Cardiac muscle cell (in vitro differentiated cells and primary cell): ENCODE results near the gene EFCAB11. TPM values are rescaled to one million over a fixed set of nuclear protein-coding genes. Genes with fewer than 3 reads are reported as not detected.

Source experiments
- DNase-seq, 2 donors: peaks; one replicate each; pipeline versions ENCODE4 v3.0.0 to v3.0.0-alpha.2; 2010 to 2017; ENCODE audit warnings: low read depth in 1 of 2, low spot score in 1 of 2
- H3K27ac ChIP-seq: fragments of 200-600 bp; sonication (generic); 2 replicates; pipeline ENCODE4 v1.5.1; 2016
- H3K27me3 ChIP-seq: fragments of 200-600 bp; sonication (generic); 2 replicates; pipeline ENCODE4 v1.6.0; 2016; ENCODE audit warnings: control low read depth
- H3K36me3 ChIP-seq: fragments of 200-600 bp; sonication (generic); 2 replicates; pipeline ENCODE4 v1.5.1; 2016; ENCODE audit warnings: control low read depth
- H3K4me1 ChIP-seq: fragments of 200-600 bp; sonication (generic); 2 replicates; pipeline ENCODE4 v1.8.1; 2017; ENCODE audit warnings: low read depth, mild to moderate bottlenecking, mixed run types
- H3K4me3 ChIP-seq: fragments of 200-600 bp; sonication (generic); 2 replicates; pipeline ENCODE4 v1.5.1; 2016; ENCODE audit warnings: mild to moderate bottlenecking
- H3K9me3 ChIP-seq: fragments of 200-600 bp; sonication (generic); 2 replicates; pipeline ENCODE4 v1.5.1; 2017; ENCODE audit warnings: low read depth, mild to moderate bottlenecking, control low read depth
- polyA plus RNA-seq: library from polyadenylated mRNA; unstranded; fragments of >200 nt; fragmentation: Nextera tagmentation; extraction: Ambion mirVana; gene quantifications from 2 replicates; pipeline ENCODE4 v1.2.1, GENCODE V29; 2016
- total RNA-seq: library from RNA; depleted of rRNA; stranded (reverse); fragments of >200 nt; gene quantifications from 2 replicates; pipeline ENCODE4 v1.2.3, GENCODE V29; 2016
- TF ChIP-seq, protein P1 (sequence below): IDR thresholded peaks from 2 replicates; pipeline ENCODE4 v1.5.1; 2012; ENCODE audit warnings: low read depth, mild to moderate bottlenecking, low read length

EFCAB11 gene
- total and polyA plus RNA-seq, 2 experiments from 2014 or later, result 12.3 to 20.3 TPM

- H3K27ac ChIP-seq, result no peak overlapping the region
- H3K4me1 ChIP-seq, result peaks cover 3% of the 10 kb centered on the region
- no peak overlapping the region for H3K4me3 ChIP-seq
- no peaks in the 10 kb centered on the region for H3K9me3 ChIP-seq
- no peak for DNase-seq
- H3K27me3 ChIP-seq, result no peaks in the 10 kb centered on the region
- TF ChIP-seq, protein P1, sequence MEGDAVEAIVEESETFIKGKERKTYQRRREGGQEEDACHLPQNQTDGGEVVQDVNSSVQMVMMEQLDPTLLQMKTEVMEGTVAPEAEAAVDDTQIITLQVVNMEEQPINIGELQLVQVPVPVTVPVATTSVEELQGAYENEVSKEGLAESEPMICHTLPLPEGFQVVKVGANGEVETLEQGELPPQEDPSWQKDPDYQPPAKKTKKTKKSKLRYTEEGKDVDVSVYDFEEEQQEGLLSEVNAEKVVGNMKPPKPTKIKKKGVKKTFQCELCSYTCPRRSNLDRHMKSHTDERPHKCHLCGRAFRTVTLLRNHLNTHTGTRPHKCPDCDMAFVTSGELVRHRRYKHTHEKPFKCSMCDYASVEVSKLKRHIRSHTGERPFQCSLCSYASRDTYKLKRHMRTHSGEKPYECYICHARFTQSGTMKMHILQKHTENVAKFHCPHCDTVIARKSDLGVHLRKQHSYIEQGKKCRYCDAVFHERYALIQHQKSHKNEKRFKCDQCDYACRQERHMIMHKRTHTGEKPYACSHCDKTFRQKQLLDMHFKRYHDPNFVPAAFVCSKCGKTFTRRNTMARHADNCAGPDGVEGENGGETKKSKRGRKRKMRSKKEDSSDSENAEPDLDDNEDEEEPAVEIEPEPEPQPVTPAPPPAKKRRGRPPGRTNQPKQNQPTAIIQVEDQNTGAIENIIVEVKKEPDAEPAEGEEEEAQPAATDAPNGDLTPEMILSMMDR, result no peak
- no peaks in the 10 kb centered on the region for H3K36me3 ChIP-seq
Observed at GRCh38 chr14:89906000-89906399, 48.5 kb downstream of the EFCAB11 start.

GRCh38 chr14:89903340-89903952, 51.1 kb downstream of the EFCAB11 start:
- no peaks in the 10 kb centered on the region for H3K36me3 ChIP-seq
- TF ChIP-seq, protein P1, result no peak
- H3K27ac ChIP-seq, result no peak overlapping the region
- H3K27me3 ChIP-seq, result no peaks in the 10 kb centered on the region
- no peaks in the 10 kb centered on the region for H3K9me3 ChIP-seq
- no peak for DNase-seq
- H3K4me3 ChIP-seq, result no peak overlapping the region
- H3K4me1 ChIP-seq, result no peaks in the 10 kb centered on the region

DNA sequence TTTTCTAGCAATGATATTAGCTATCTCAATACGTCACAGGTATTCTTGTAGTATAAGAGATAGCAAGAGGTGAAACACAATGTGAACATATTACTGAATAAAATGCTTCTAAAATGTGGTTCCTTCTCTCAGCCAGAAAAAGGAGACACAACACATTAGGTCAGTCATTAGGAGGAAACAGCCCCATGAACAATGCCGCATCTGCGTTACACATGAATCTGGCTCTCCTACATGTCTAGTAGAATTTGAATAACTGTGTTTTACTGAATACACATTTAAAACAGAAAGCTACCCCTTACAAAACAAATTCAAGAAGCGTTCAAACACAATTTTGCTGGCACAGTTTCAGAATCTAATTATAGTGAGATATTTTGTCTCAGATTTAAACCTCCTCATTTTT, 51.6 kb downstream of the EFCAB11 start:
- H3K36me3 ChIP-seq, result no peaks in the 10 kb centered on the region

DNA sequence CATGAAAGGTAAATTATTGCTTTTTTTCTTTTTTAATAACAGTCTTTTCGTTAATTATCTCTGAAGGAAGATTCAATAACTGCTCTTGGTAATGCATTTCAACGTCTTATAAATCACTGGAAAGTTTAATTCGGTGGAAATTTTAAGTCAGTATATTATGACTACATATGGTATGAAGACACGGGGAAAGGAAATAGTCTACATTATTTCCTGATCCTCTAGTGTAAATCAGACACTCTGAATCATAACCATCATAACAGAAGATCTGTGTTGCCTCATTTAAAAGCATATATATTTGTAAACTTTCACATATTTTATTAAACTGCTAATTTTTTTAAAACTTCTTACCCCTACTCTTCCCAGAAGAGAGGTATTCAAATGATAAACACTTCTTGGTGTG, 53.7 kb downstream of the EFCAB11 start:
- H3K4me3 ChIP-seq, result no peak overlapping the region
- H3K36me3 ChIP-seq, result no peaks in the 10 kb centered on the region
- no peaks in the 10 kb centered on the region for H3K4me1 ChIP-seq
- H3K9me3 ChIP-seq, result no peaks in the 10 kb centered on the region
- no peaks in the 10 kb centered on the region for H3K27me3 ChIP-seq
- no peak for DNase-seq
- H3K27ac ChIP-seq, result no peak overlapping the region
- TF ChIP-seq, protein P1, result no peak

More for the DNA sequence above, 51.6 kb downstream of the EFCAB11 start:
- Histone ChIP-seq H3K27me3 (no peaks in the 10 kb centered on the region), H3K9me3 (no peaks in the 10 kb centered on the region), H3K4me1 (no peaks in the 10 kb centered on the region), H3K27ac (no peak overlapping the region), H3K4me3 (no peak overlapping the region)
- TF ChIP-seq, protein P1, result no peak
- no peak for DNase-seq

GRCh38 chr14:89899917-89900663, 54.4 kb downstream of the EFCAB11 start:
- H3K9me3 ChIP-seq, result no peaks in the 10 kb centered on the region
- H3K36me3 ChIP-seq, result no peaks in the 10 kb centered on the region
- TF ChIP-seq, protein P1, result peak; percentile 58
- no peak overlapping the region for H3K27ac ChIP-seq
- H3K4me3 ChIP-seq, result no peak overlapping the region
- H3K27me3 ChIP-seq, result no peaks in the 10 kb centered on the region
- DNase-seq, result peak; percentile 42 to 50
- no peaks in the 10 kb centered on the region for H3K4me1 ChIP-seq
